A549 (cell line): Measurements from ENCODE around the gene TNS1. TPM values are rescaled to one million over a fixed set of nuclear protein-coding genes. Genes with fewer than 3 reads are reported as not detected.

ENCODE experiments used
- ATAC-seq, 2 experiments: fragments of 200-7000 bp in 1 of 2; fragments of >200 bp in 1 of 2; cut with Nextera tagmentation in 1 of 2; cut with Tn5 transposase in 1 of 2; 3 replicates each; pipeline versions ENCODE4 v1.8.0 to v1.9.1; 2018 to 2020; ENCODE audit warnings: mild to moderate bottlenecking in 1 of 2, moderate library complexity in 1 of 2
- CTCF ChIA-PET: fragments of 300-600 bp; sonication (Branson Sonifier 250); formaldehyde crosslinking; extraction: SDS; loops from one replicate; lab custom pipeline; 2021; ENCODE audit warnings: antibody characterized with exemption, inconsistent platforms; lab: Yijun Ruan, JAX
- POLR2A ChIA-PET: fragments of 350-600 bp; formaldehyde crosslinking; extraction: SDS; loops from one replicate; lab custom pipeline; 2021; ENCODE audit warnings: antibody characterized with exemption, inconsistent platforms; lab: Yijun Ruan, JAX
- DNase-seq, 2 experiments: peaks; one replicate each; pipeline versions ENCODE4 v3.0.0 to v3.0.0-alpha.2; 2011 to 2016; ENCODE audit warnings: low read depth in 1 of 2, low spot score in 1 of 2
- FAIRE-seq: peaks from 2 replicates; lab custom pipeline; 2011; peaks lifted over from hg19 to GRCh38; lab: Jason Lieb, UNC
- H3K27ac ChIP-seq, 2 experiments: fragments of >200 bp; sonication (Bioruptor Twin); formaldehyde crosslinking; 3 replicates each; pipeline ENCODE4 v1.5.1; 2016 to 2017
- H3K4me1 ChIP-seq: fragments of >200 bp; sonication (Bioruptor Twin); formaldehyde crosslinking; 3 replicates; pipeline ENCODE4 v1.6.1; 2016
- H3K4me2 ChIP-seq: fragments of >200 bp; sonication (Bioruptor Twin); formaldehyde crosslinking; 3 replicates; pipeline ENCODE4 v1.6.1; 2016
- H3K4me3 ChIP-seq: fragments of >200 bp; sonication (Bioruptor Twin); formaldehyde crosslinking; 3 replicates; pipeline ENCODE4 v1.5.1; 2016
- H3K9me3 ChIP-seq: fragments of >200 bp; sonication (Bioruptor Twin); formaldehyde crosslinking; 3 replicates; pipeline ENCODE4 v1.6.1; 2016
- CBX8 ChIP-seq: fragments of 200-600 bp; sonication (generic); IDR thresholded peaks from 2 replicates; pipeline ENCODE4 v1.6.1; 2016
- CHD2 ChIP-seq: fragments of 150-350 bp; IDR thresholded peaks from 2 replicates; pipeline ENCODE4 v1.6.1; 2014; ENCODE audit warnings: low read length; ENCODE audit not compliant: partially characterized antibody
- CHD4 ChIP-seq: fragments of 200-600 bp; sonication (generic); IDR thresholded peaks from 2 replicates; pipeline ENCODE4 v1.6.1; 2016; ENCODE audit warnings: antibody characterized with exemption, mild to moderate bottlenecking, borderline replicate concordance
- E2F6 ChIP-seq: IDR thresholded peaks from 2 replicates; pipeline ENCODE4 v1.6.1; 2012; ENCODE audit warnings: low read depth, borderline replicate concordance
- EP300 ChIP-seq, 2 experiments: fragments of >200 bp; sonication (Bioruptor Twin); formaldehyde crosslinking; IDR thresholded peaks; 2 replicates in 1 of 2; 3 replicates in 1 of 2; pipeline ENCODE4 v1.6.1; 2016 to 2017
- FOXS1 ChIP-seq: fragments of 250-450 bp; sonication (Bioruptor Pico); IDR thresholded peaks from 2 replicates; pipeline ENCODE4 v1.5.0; 2020; ENCODE audit warnings: mild to moderate bottlenecking, moderate library complexity
- GATA3 ChIP-seq: IDR thresholded peaks from 2 replicates; pipeline ENCODE4 v1.6.1; 2012; ENCODE audit warnings: borderline replicate concordance
- HDAC2 ChIP-seq: fragments of 200-600 bp; sonication (generic); IDR thresholded peaks from 2 replicates; pipeline ENCODE4 v1.6.1; 2016
- HOXA7 ChIP-seq: fragments of 250-450 bp; sonication (Bioruptor Pico); IDR thresholded peaks from 2 replicates; pipeline ENCODE4 v1.5.0; 2020; ENCODE audit warnings: mild to moderate bottlenecking, moderate library complexity
- JUN ChIP-seq, 2 experiments: fragments of >200 bp; sonication (Bioruptor Twin); formaldehyde crosslinking; IDR thresholded peaks; 2 replicates in 1 of 2; 3 replicates in 1 of 2; pipeline ENCODE4 v1.6.1; 2016 to 2017
- MAFK ChIP-seq: fragments of 450-650 bp; IDR thresholded peaks from 2 replicates; pipeline ENCODE4 v1.6.1; 2014; ENCODE audit not compliant: partially characterized antibody
- NPAS2 ChIP-seq: fragments of 250-450 bp; sonication (Bioruptor Pico); IDR thresholded peaks from 2 replicates; pipeline ENCODE4 v1.8.0; 2022; ENCODE audit warnings: mild to moderate bottlenecking, moderate library complexity, borderline replicate concordance
- PBX3 ChIP-seq: IDR thresholded peaks from 2 replicates; pipeline ENCODE4 v1.6.1; 2012
- RCOR1 ChIP-seq: fragments of 150-350 bp; IDR thresholded peaks from 2 replicates; pipeline ENCODE4 v1.6.1; 2014; ENCODE audit warnings: antibody characterized with exemption, low read length, low read depth
- RNF2 ChIP-seq: fragments of 200-600 bp; sonication (generic); IDR thresholded peaks from 2 replicates; pipeline ENCODE4 v1.6.1; 2016; ENCODE audit warnings: low read depth, mild to moderate bottlenecking, antibody characterized with exemption, moderate library complexity, borderline replicate concordance
- SREBF2 ChIP-seq: fragments of 450-650 bp; IDR thresholded peaks from 2 replicates; pipeline ENCODE4 v1.6.1; 2014; ENCODE audit warnings: mild to moderate bottlenecking, moderate library complexity
- TFCP2L1 ChIP-seq: fragments of 250-450 bp; sonication (Bioruptor Pico); IDR thresholded peaks from 2 replicates; pipeline ENCODE4 v1.5.0; 2021; ENCODE audit warnings: mild to moderate bottlenecking
- TP53 ChIP-seq: fragments of 250-450 bp; sonication (Bioruptor Pico); IDR thresholded peaks from 2 replicates; pipeline ENCODE4 v1.5.0; 2021; ENCODE audit warnings: mild to moderate bottlenecking, moderate library complexity
- ZSCAN20 ChIP-seq: fragments of 250-450 bp; sonication (Bioruptor Pico); IDR thresholded peaks from 2 replicates; pipeline ENCODE4 v1.8.0; 2022; ENCODE audit warnings: mild to moderate bottlenecking, moderate library complexity
- WGBS: methylation state at CpG from one replicate; pipeline ENCODE4 v1.1.6; 2017; ENCODE audit errors: missing lambda C conversion rate; 5-methylcytosine and 5-hydroxymethylcytosine counted together
- polyA plus RNA-seq, 4 experiments: library from polyadenylated mRNA; depleted of rRNA in 3 of 4; stranded (reverse); fragments of >200 nt; fragmentation: RNase III in 1 of 4; extraction: RNeasy Plus Mini Kit Qiagen cat#74134 plus additional on column Dnase treatment in 1 of 4; gene quantifications; 2 replicates in 3 of 4; 3 replicates in 1 of 4; pipeline ENCODE4 v1.2.3, GENCODE V29; 2011 to 2017
- TF ChIP-seq, protein P1 (sequence below): fragments of >200 bp; sonication (Bioruptor Twin); formaldehyde crosslinking; IDR thresholded peaks from 2 replicates; pipeline ENCODE4 v1.6.1; 2016
- TF ChIP-seq, protein P2 (sequence below): fragments of 450-650 bp; IDR thresholded peaks from 2 replicates; pipeline ENCODE4 v1.6.1; 2014; ENCODE audit warnings: antibody characterized with exemption
- TF ChIP-seq, protein P3 (sequence below): fragments of >200 bp; sonication (Bioruptor Twin); formaldehyde crosslinking; IDR thresholded peaks from 3 replicates; pipeline ENCODE4 v1.5.1; 2016

The TNS1 gene
- polyA plus RNA-seq, 2 of the 4 experiments (the other 2 are of a cell fraction), result 4.9 to 10.6 TPM

GRCh38 chr2:218024336-218024735, 21.5 kb upstream of the TNS1 start:
- CTCF ChIA-PET, result interaction anchor here (0.7 to 1.8 kb wide), 9 partner anchors 9 to 242 kb away, joined by 3 to 8 read pairs (median 4); no protein-coding TSS in a partner anchor
- H3K9me3 ChIP-seq, result no peaks in the 10 kb centered on the region
- TF ChIP-seq ZSCAN20, result no peak
- TF ChIP-seq EP300 (IDR thresholded peaks at IDR 0.05), result no peak
- POLR2A ChIA-PET, result no interaction called here
- no peak overlapping the region for H3K4me2 ChIP-seq
- WGBS, result 81% methylated on average over 2 of the region's 2 CpGs
- no peak overlapping the region for H3K27ac ChIP-seq
- H3K4me1 ChIP-seq, result no peaks in the 10 kb centered on the region
- H3K4me3 ChIP-seq, result no peak overlapping the region
- ATAC-seq, result no peak
- no peak for DNase-seq
- no peak for FAIRE-seq

GRCh38 chr2:218023636-218024035, 20.8 kb upstream of the TNS1 start:
- POLR2A ChIA-PET, result no interaction called here
- H3K4me1 ChIP-seq, result no peaks in the 10 kb centered on the region
- DNase-seq (no peak), ATAC-seq (no peak)
- H3K9me3 ChIP-seq, result no peaks in the 10 kb centered on the region
- WGBS, result 60% methylated on average over 3 of the region's 3 CpGs
- H3K27ac ChIP-seq, result no peak overlapping the region
- CTCF ChIA-PET, result interaction anchor here (0.7 to 1.8 kb wide), 7 partner anchors 10 to 241 kb away, joined by 3 to 8 read pairs (median 4); no protein-coding TSS in a partner anchor
- TF ChIP-seq E2F6 (no peak), RNF2 (no peak), HDAC2 (no peak), JUN (IDR thresholded peaks at IDR 0.05) (no peak), FOXS1 (no peak), MAFK (no peak)
- TF ChIP-seq, all 56 proteins: peak for 0
- no peak overlapping the region for H3K4me2 ChIP-seq
- FAIRE-seq, result no peak
- no peak overlapping the region for H3K4me3 ChIP-seq

DNA sequence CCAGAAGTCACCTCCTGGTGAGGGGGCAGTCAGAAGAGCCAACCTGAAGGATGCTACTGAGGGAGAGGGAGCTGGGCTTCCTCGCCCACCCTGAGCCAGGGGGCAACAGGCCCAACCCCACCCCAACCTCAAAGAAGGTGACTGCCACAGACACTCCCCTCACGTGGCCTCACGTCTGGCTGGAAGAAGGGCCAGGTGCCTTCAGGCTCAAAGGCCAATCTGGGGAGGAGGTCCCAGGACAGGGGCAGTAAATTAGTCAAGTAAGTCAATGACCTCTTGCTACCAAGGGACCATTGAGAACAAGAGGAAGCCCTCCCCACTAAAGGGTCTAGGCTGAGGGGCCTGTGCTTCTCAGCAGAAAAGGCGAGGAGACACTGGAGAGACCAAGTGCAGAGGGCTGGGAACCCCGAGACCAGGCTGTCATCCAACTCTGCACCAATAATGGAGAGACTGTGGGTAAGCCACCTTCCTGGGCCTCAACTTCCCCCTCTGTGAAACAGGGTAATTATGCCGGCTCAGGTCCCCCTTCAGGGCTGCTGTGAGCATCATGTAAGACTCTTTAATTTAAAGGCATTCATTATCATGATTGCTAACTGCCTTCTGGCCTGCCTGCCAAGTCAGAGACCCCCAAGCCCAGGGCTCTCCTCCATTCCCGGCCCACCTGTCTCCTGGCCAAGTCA, 20.2 kb upstream of the TNS1 start:
- Histone ChIP-seq H3K4me2 (no peak overlapping the region), H3K4me1 (peaks cover 4% of the 10 kb centered on the region; the same call in 1 of the 3 replicates), H3K9me3 (no peaks in the 10 kb centered on the region)
- no peak for DNase-seq
- CTCF ChIA-PET, result interaction anchor here (1.0 to 1.8 kb wide), 3 partner anchors 34 to 240 kb away, joined by 3 to 8 read pairs (median 4); no protein-coding TSS in a partner anchor
- no peak for FAIRE-seq
- 69% methylated on average over 7 of the region's 7 CpGs for WGBS
- POLR2A ChIA-PET, result no interaction called here
- TF ChIP-seq, protein P1, sequence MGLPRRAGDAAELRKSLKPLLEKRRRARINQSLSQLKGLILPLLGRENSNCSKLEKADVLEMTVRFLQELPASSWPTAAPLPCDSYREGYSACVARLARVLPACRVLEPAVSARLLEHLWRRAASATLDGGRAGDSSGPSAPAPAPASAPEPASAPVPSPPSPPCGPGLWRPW, result no peak
- no peak for TF ChIP-seq PBX3
- TF ChIP-seq HOXA7 (CRISPR knock-in tag), result no peak
- no peak for TF ChIP-seq CBX8
- no peak for TF ChIP-seq E2F6
- TF ChIP-seq, protein P2, sequence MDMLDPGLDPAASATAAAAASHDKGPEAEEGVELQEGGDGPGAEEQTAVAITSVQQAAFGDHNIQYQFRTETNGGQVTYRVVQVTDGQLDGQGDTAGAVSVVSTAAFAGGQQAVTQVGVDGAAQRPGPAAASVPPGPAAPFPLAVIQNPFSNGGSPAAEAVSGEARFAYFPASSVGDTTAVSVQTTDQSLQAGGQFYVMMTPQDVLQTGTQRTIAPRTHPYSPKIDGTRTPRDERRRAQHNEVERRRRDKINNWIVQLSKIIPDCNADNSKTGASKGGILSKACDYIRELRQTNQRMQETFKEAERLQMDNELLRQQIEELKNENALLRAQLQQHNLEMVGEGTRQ, result no peak
- TF ChIP-seq NPAS2 (CRISPR knock-in tag), result no peak
- no peak for TF ChIP-seq TFCP2L1 (CRISPR knock-in tag)
- TF ChIP-seq CHD2, result no peak
- TF ChIP-seq CHD4, result no peak
- TF ChIP-seq RCOR1, result no peak
- TF ChIP-seq GATA3, result no peak
- TF ChIP-seq FOXS1, result no peak
- TF ChIP-seq ZSCAN20, result no peak
- no peak for TF ChIP-seq SREBF2
- TF ChIP-seq, protein P3, sequence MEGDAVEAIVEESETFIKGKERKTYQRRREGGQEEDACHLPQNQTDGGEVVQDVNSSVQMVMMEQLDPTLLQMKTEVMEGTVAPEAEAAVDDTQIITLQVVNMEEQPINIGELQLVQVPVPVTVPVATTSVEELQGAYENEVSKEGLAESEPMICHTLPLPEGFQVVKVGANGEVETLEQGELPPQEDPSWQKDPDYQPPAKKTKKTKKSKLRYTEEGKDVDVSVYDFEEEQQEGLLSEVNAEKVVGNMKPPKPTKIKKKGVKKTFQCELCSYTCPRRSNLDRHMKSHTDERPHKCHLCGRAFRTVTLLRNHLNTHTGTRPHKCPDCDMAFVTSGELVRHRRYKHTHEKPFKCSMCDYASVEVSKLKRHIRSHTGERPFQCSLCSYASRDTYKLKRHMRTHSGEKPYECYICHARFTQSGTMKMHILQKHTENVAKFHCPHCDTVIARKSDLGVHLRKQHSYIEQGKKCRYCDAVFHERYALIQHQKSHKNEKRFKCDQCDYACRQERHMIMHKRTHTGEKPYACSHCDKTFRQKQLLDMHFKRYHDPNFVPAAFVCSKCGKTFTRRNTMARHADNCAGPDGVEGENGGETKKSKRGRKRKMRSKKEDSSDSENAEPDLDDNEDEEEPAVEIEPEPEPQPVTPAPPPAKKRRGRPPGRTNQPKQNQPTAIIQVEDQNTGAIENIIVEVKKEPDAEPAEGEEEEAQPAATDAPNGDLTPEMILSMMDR, result no peak
- TF ChIP-seq TP53 (CRISPR knock-in tag), result no peak
- TF ChIP-seq, all 56 proteins: peak for 0
- ATAC-seq, result no peak
- no peak overlapping the region for H3K27ac ChIP-seq
- H3K4me3 ChIP-seq, result no peak overlapping the region
